Coronary artery (tissue), 2 donors: ENCODE results near the gene HSF2BP.
"Not testable (repeated sequence)": the region's sequence is repeated elsewhere in the genome, so short reads cannot be mapped to it uniquely, and the experiment has no call there.

Experiments
- DNase-seq: peaks from one replicate; pipeline ENCODE4 v3.0.0-alpha.2; 2017; ENCODE audit warnings: low spot score
- H3K27ac ChIP-seq, 2 donors: fragments of 200-600 bp; sonication (generic); one replicate each; pipeline ENCODE4 v1.5.1; 2016 to 2019
- H3K4me3 ChIP-seq: fragments of 200-600 bp; sonication (generic); 2 replicates; pipeline ENCODE4 v1.5.1; 2016; ENCODE audit warnings: mild to moderate bottlenecking, moderate library complexity
- CTCF ChIP-seq: fragments of 200-600 bp; sonication (generic); IDR thresholded peaks from one replicate; pipeline ENCODE4 v1.5.1; 2019; ENCODE audit warnings: antibody characterized with exemption

Gene HSF2BP

GRCh38 chr21:43619344-43619743 lies 39.9 kb downstream of the HSF2BP start:
- DNase-seq: no peak
- no peak overlapping the region for H3K27ac ChIP-seq
- TF ChIP-seq CTCF: no peak
- no peak overlapping the region for H3K4me3 ChIP-seq

GRCh38 chr21:43618940-43619339 lies 40.3 kb downstream of the HSF2BP start:
- Histone ChIP-seq H3K4me3 (no peak overlapping the region), H3K27ac (no peak overlapping the region)
- no peak for TF ChIP-seq CTCF
- no peak for DNase-seq

GRCh38 chr21:43616861-43617260 lies 42.4 kb downstream of the HSF2BP start:
- H3K4me3 ChIP-seq, DNase-seq, H3K27ac ChIP-seq: not testable (repeated sequence)

- TF ChIP-seq CTCF: no peak
- Histone ChIP-seq H3K27ac (no peak overlapping the region), H3K4me3 (no peak overlapping the region)
- no peak for DNase-seq
Measured at GRCh38 chr21:43614839-43615238, 44.4 kb downstream of the HSF2BP start.

- DNase-seq: no peak
Measured at GRCh38 chr21:43613755-43614638, 45.3 kb downstream of the HSF2BP start.

GRCh38 chr21:43611598-43612369 lies 47.5 kb downstream of the HSF2BP start:
- DNase-seq: no peak
- peak overlapping the region; percentile 32 for H3K4me3 ChIP-seq
- H3K27ac ChIP-seq: no peak overlapping the region

More at GRCh38 chr21:43613755-43614638, 45.3 kb downstream of the HSF2BP start:
- no peak for TF ChIP-seq CTCF
- H3K27ac ChIP-seq: no peak overlapping the region
- no peak overlapping the region for H3K4me3 ChIP-seq

More at GRCh38 chr21:43611598-43612369, 47.5 kb downstream of the HSF2BP start:
- TF ChIP-seq CTCF: peak; percentile 54
